HEK293T (cell line): ENCODE results near the gene C1D.

Experiments used
- CTBP1 ChIP-seq: fragments of 450-650 bp; IDR thresholded peaks from 2 replicates; pipeline ENCODE4 v1.6.1; 2016; ENCODE audit warnings: borderline replicate concordance
- FOXA1 ChIP-seq: fragments of 450-650 bp; IDR thresholded peaks from 2 replicates; pipeline ENCODE4 v1.6.1; 2016; ENCODE audit warnings: mild to moderate bottlenecking
- HDGF ChIP-seq: fragments of 450-650 bp; IDR thresholded peaks from 2 replicates; pipeline ENCODE4 v1.6.1; 2017; ENCODE audit warnings: antibody characterized with exemption, borderline replicate concordance
- NFRKB ChIP-seq: fragments of 450-650 bp; IDR thresholded peaks from 2 replicates; pipeline ENCODE4 v1.6.1; 2016; ENCODE audit warnings: mild to moderate bottlenecking, moderate library complexity
- SP1 ChIP-seq: fragments of 450-650 bp; IDR thresholded peaks from 2 replicates; pipeline ENCODE4 v1.6.1; 2017

GRCh38 chr2:68089961-68090360 lies 27.2 kb upstream of the C1D start:
- TF ChIP-seq CTBP1: no peak
- TF ChIP-seq FOXA1: no peak
- TF ChIP-seq HDGF: no peak
- no peak for TF ChIP-seq NFRKB
- TF ChIP-seq SP1: no peak
